ENCODE results near the gene TUFT1. TPM values are rescaled to one million over a fixed set of nuclear protein-coding genes. Genes with fewer than 3 reads are reported as not detected.
A peak's percentile ranks its signal among the peaks of the same experiment; 100 is the strongest.

Gene TUFT1
- polyA plus RNA-seq, 3 donors: 1.5 to 1.7 (median 1.6) TPM

- Histone ChIP-seq H3K27me3 (ENCODE audit: control insufficient read depth in 2 of 2, insufficient read depth in 2 of 2, low read length in 2 of 2) (no peaks in the 10 kb centered on the region), H3K4me2 (replicated peaks; ENCODE audit: extremely low read depth, low read length, poor library complexity, severe bottlenecking) (no peak overlapping the region), H3K4me3 (replicated peaks in 1 of 3; ENCODE audit: low read depth in 2 of 3, low read length in 3 of 3) (no peak overlapping the region), H3K9me3 (replicated peaks in 1 of 2; ENCODE audit: control insufficient read depth in 1 of 2, insufficient read depth in 1 of 2, low read length in 2 of 2) (no peaks in the 10 kb centered on the region), H4K20me1 (ENCODE audit: insufficient read depth, low read length) (no peaks in the 10 kb centered on the region), H3K79me2 (ENCODE audit: insufficient read depth, low read length) (no peaks in the 10 kb centered on the region), H3K4me1 (ENCODE audit: control insufficient read depth in 1 of 2, insufficient read depth in 2 of 2, low read length in 2 of 2) (peaks cover 13% of the 10 kb centered on the region in 2 donors), H2AFZ (ENCODE audit: insufficient read depth, low read depth, low read length, poor library complexity, severe bottlenecking) (no peak overlapping the region), H3K36me3 (replicated peaks in 1 of 2; ENCODE audit: control insufficient read depth in 1 of 2, insufficient read depth in 2 of 2, low read length in 2 of 2) (no peaks in the 10 kb centered on the region), H3K27ac (ENCODE audit: low read depth in 1 of 2, low read length in 2 of 2) (no peak overlapping the region), H3K9ac (ENCODE audit: insufficient read depth, low read length, poor library complexity, severe bottlenecking) (no peak overlapping the region)
- DNase-seq: no peak
- H3K27me3 Mint-ChIP-seq (ENCODE audit: low read depth in 3 of 3): peaks cover 11 to 16% (median 14%) of the 10 kb centered on the region in 3 donors
- H3K4me3 Mint-ChIP-seq: no peak overlapping the region
- WGBS (ENCODE audit: insufficient coverage): 94% methylated on average over 2 of the region's 6 CpGs
- intact Hi-C loops (cut with micrococcal nuclease): loop anchor here (2.0 to 10.0 kb wide), 3 partner anchors 91 to 302 kb away; partner anchors contain the start of gene C2CD4D (in 1 of the 2)
- peaks cover 12% of the 10 kb centered on the region for H3K4me1 Mint-ChIP-seq
- H3K27ac Mint-ChIP-seq: no peak overlapping the region
- H3K36me3 Mint-ChIP-seq: no peaks in the 10 kb centered on the region
- no peaks in the 10 kb centered on the region for H3K9me3 Mint-ChIP-seq
- TF ChIP-seq, protein P1, sequence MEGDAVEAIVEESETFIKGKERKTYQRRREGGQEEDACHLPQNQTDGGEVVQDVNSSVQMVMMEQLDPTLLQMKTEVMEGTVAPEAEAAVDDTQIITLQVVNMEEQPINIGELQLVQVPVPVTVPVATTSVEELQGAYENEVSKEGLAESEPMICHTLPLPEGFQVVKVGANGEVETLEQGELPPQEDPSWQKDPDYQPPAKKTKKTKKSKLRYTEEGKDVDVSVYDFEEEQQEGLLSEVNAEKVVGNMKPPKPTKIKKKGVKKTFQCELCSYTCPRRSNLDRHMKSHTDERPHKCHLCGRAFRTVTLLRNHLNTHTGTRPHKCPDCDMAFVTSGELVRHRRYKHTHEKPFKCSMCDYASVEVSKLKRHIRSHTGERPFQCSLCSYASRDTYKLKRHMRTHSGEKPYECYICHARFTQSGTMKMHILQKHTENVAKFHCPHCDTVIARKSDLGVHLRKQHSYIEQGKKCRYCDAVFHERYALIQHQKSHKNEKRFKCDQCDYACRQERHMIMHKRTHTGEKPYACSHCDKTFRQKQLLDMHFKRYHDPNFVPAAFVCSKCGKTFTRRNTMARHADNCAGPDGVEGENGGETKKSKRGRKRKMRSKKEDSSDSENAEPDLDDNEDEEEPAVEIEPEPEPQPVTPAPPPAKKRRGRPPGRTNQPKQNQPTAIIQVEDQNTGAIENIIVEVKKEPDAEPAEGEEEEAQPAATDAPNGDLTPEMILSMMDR (IDR thresholded peaks at IDR 0.05): no peak
Measured at GRCh38 chr1:151535326-151536271, 4.5 kb upstream of the TUFT1 start.

- H3K9me3 Mint-ChIP-seq: no peaks in the 10 kb centered on the region
- peak overlapping the region in 1 of 7 donors; percentile 23 for H3K27ac Mint-ChIP-seq
- Histone ChIP-seq H3K36me3 (replicated peaks in 1 of 2; ENCODE audit: control insufficient read depth in 1 of 2, insufficient read depth in 2 of 2, low read length in 2 of 2) (no peaks in the 10 kb centered on the region), H3K79me2 (ENCODE audit: insufficient read depth, low read length) (no peaks in the 10 kb centered on the region), H3K27ac (ENCODE audit: low read depth in 1 of 2, low read length in 2 of 2) (no peak overlapping the region), H2AFZ (ENCODE audit: insufficient read depth, low read depth, low read length, poor library complexity, severe bottlenecking) (no peak overlapping the region), H3K9me3 (replicated peaks in 1 of 2; ENCODE audit: control insufficient read depth in 1 of 2, insufficient read depth in 1 of 2, low read length in 2 of 2) (no peaks in the 10 kb centered on the region), H4K20me1 (ENCODE audit: insufficient read depth, low read length) (no peaks in the 10 kb centered on the region), H3K9ac (ENCODE audit: insufficient read depth, low read length, poor library complexity, severe bottlenecking) (no peak overlapping the region), H3K4me1 (ENCODE audit: control insufficient read depth in 1 of 2, insufficient read depth in 2 of 2, low read length in 2 of 2) (peaks cover 21% of the 10 kb centered on the region in 2 donors), H3K4me2 (replicated peaks; ENCODE audit: extremely low read depth, low read length, poor library complexity, severe bottlenecking) (no peak overlapping the region), H3K4me3 (replicated peaks in 1 of 3; ENCODE audit: low read depth in 2 of 3, low read length in 3 of 3) (no peak overlapping the region), H3K27me3 (ENCODE audit: control insufficient read depth in 2 of 2, insufficient read depth in 2 of 2, low read length in 2 of 2) (peaks cover under 1 to 6% of the 10 kb centered on the region in 2 donors)
- no peak overlapping the region for H3K4me3 Mint-ChIP-seq
- H3K36me3 Mint-ChIP-seq: peaks cover 0 to 2% of the 10 kb centered on the region in 2 donors
- H3K27me3 Mint-ChIP-seq (ENCODE audit: low read depth in 3 of 3): peaks cover 16 to 23% (median 23%) of the 10 kb centered on the region in 3 donors
- no peak for DNase-seq
- peaks cover 21% of the 10 kb centered on the region for H3K4me1 Mint-ChIP-seq
- 80% methylated on average over 5 of the region's 7 CpGs for WGBS (ENCODE audit: insufficient coverage)
- TF ChIP-seq, protein P1 (IDR thresholded peaks at IDR 0.05): no peak
- intact Hi-C loops (cut with micrococcal nuclease): loop anchor here in 1 of 2 donors (2.0 to 10.0 kb wide), 3 partner anchors 92 to 301 kb away; partner anchors contain the start of gene C2CD4D
Measured at GRCh38 chr1:151536499-151536898, 3.6 kb upstream of the TUFT1 start.

All from CD14-positive monocyte (primary cell).